MCF 10A (cell line): ENCODE measurements around the gene NAT8L. TPM values are rescaled to one million over a fixed set of nuclear protein-coding genes. Genes with fewer than 3 reads are reported as not detected.

ENCODE experiments used
- BruUV-seq: library from RNA; stranded (reverse); fragments of 400-500 nt; replicated peaks from 2 replicates; lab custom pipeline; 2021; lab: Mats Ljungman, UMichigan
- CTCF ChIA-PET: fragments of 300-600 bp; sonication (Branson Sonifier 250); formaldehyde crosslinking; extraction: SDS; loops from one replicate; lab custom pipeline; 2021; ENCODE audit warnings: antibody characterized with exemption, inconsistent platforms; lab: Yijun Ruan, JAX
- POLR2A ChIA-PET: fragments of 300-600, 350-650 bp; sonication (Branson Sonifier 250); formaldehyde crosslinking; extraction: SDS; loops from one replicate; lab custom pipeline; 2020; ENCODE audit warnings: antibody characterized with exemption, inconsistent platforms; lab: Yijun Ruan, JAX
- DNase-seq: peaks from one replicate; pipeline ENCODE4 v3.0.0-alpha.2; 2018; ENCODE audit not compliant: unreplicated experiment
- H3K27ac Mint-ChIP-seq: one replicate; pipeline ENCODE4 v1.8.0; 2022; ENCODE audit warnings: mild to moderate bottlenecking, low read depth, mixed read lengths; ENCODE audit not compliant: unreplicated experiment
- H3K27me3 Mint-ChIP-seq: one replicate; pipeline ENCODE4 v1.8.0; 2022; ENCODE audit warnings: mixed read lengths; ENCODE audit not compliant: insufficient read depth, unreplicated experiment
- H3K36me3 Mint-ChIP-seq: one replicate; pipeline ENCODE4 v1.8.0; 2022; ENCODE audit warnings: mild to moderate bottlenecking, moderate library complexity, mixed read lengths; ENCODE audit not compliant: insufficient read depth, unreplicated experiment
- H3K4me1 Mint-ChIP-seq: one replicate; pipeline ENCODE4 v1.8.0; 2022; ENCODE audit warnings: mixed read lengths; ENCODE audit not compliant: insufficient read depth, unreplicated experiment
- H3K4me3 Mint-ChIP-seq: one replicate; pipeline ENCODE4 v1.8.0; 2022; ENCODE audit warnings: mild to moderate bottlenecking, moderate library complexity, mixed read lengths; ENCODE audit not compliant: unreplicated experiment
- H3K9me3 Mint-ChIP-seq: one replicate; pipeline ENCODE4 v1.8.0; 2022; ENCODE audit warnings: mixed read lengths; ENCODE audit not compliant: unreplicated experiment
- CTCF ChIP-seq: fragments of 200-600 bp; IDR thresholded peaks from one replicate; pipeline ENCODE4 v1.8.0; 2022; ENCODE audit warnings: antibody characterized with exemption, mild to moderate bottlenecking; ENCODE audit not compliant: unreplicated experiment
- intact Hi-C: fragments of 100-400 bp; cut with micrococcal nuclease; formaldehyde crosslinking; loops from 2 replicates; pipeline ENCODE4 v1.14.1; 2022
- total RNA-seq: library from RNA; stranded (reverse); gene quantifications from 2 replicates; pipeline ENCODE4 v1.2.3, GENCODE V29; 2022

NAT8L gene
- total RNA-seq, 1 experiment from 2014 or later: 0.79 TPM

- intact Hi-C loops: no loop called here
- Mint-ChIP-seq H3K4me3 (no peak overlapping the region), H3K27ac (no peak overlapping the region), H3K36me3 (no peaks in the 10 kb centered on the region), H3K27me3 (no peaks in the 10 kb centered on the region), H3K9me3 (no peaks in the 10 kb centered on the region), H3K4me1 (no peaks in the 10 kb centered on the region)
- no peak for TF ChIP-seq CTCF
- BruUV-seq: no TSS peak
- ChIA-PET POLR2A (no interaction called here), CTCF (no interaction called here)
- no peak for DNase-seq
These were observed 24.1 kb downstream of the NAT8L start for GRCh38 chr4:2083116-2083825.

- H3K27me3 Mint-ChIP-seq: no peaks in the 10 kb centered on the region
- H3K4me3 Mint-ChIP-seq: no peak overlapping the region
- no peaks in the 10 kb centered on the region for H3K4me1 Mint-ChIP-seq
- intact Hi-C loops: no loop called here
- ChIA-PET POLR2A (no interaction called here), CTCF (no interaction called here)
- DNase-seq: no peak
- BruUV-seq: no TSS peak
- H3K27ac Mint-ChIP-seq: no peak overlapping the region
- H3K9me3 Mint-ChIP-seq: no peaks in the 10 kb centered on the region
- H3K36me3 Mint-ChIP-seq: no peaks in the 10 kb centered on the region
- TF ChIP-seq CTCF: no peak
These were observed 24.7 kb downstream of the NAT8L start for GRCh38 chr4:2083826-2084160.

- no peaks in the 10 kb centered on the region for H3K36me3 Mint-ChIP-seq
- intact Hi-C loops: no loop called here
- no peak for TF ChIP-seq CTCF
- DNase-seq: no peak
- CTCF ChIA-PET: interaction anchor here (1.3 kb wide), 1 partner anchor 14 kb away, joined by 3 read pairs; no protein-coding TSS in a partner anchor
- H3K4me1 Mint-ChIP-seq: no peaks in the 10 kb centered on the region
- POLR2A ChIA-PET: no interaction called here
- H3K27ac Mint-ChIP-seq: no peak overlapping the region
- H3K9me3 Mint-ChIP-seq: no peaks in the 10 kb centered on the region
- H3K4me3 Mint-ChIP-seq: no peak overlapping the region
- no peaks in the 10 kb centered on the region for H3K27me3 Mint-ChIP-seq
- BruUV-seq: no TSS peak
These were observed 25.2 kb downstream of the NAT8L start for GRCh38 chr4:2084316-2084715.

- Mint-ChIP-seq H3K36me3 (no peaks in the 10 kb centered on the region), H3K27ac (no peak overlapping the region), H3K4me3 (no peak overlapping the region), H3K4me1 (no peaks in the 10 kb centered on the region), H3K27me3 (no peaks in the 10 kb centered on the region), H3K9me3 (no peaks in the 10 kb centered on the region)
- intact Hi-C loops: no loop called here
- no peak for TF ChIP-seq CTCF
- CTCF ChIA-PET: interaction anchor here (1.3 kb wide), 1 partner anchor 12 kb away, joined by 3 read pairs; no protein-coding TSS in a partner anchor
- DNase-seq: no peak
- BruUV-seq: no TSS peak
- POLR2A ChIA-PET: no interaction called here
These were observed 26.4 kb downstream of the NAT8L start for GRCh38 chr4:2085496-2085901.
